Measurements from ENCODE around the gene VAV1. TPM values are rescaled to one million over a fixed set of nuclear protein-coding genes. Genes with fewer than 3 reads are reported as not detected.

VAV1 gene
- total and polyA plus RNA-seq, 2 of the 8 experiments (the other 6 are each of a cell fraction or from before 2014, with no cell fraction given) = 0.21 to 0.22 TPM

GRCh38 chr19:6790194-6791128, 18.0 kb downstream of the VAV1 start:
- H2AFZ ChIP-seq (ENCODE audit: low read length) = no peak overlapping the region
- no peaks in the 10 kb centered on the region for H4K20me1 ChIP-seq (replicated peaks in 1 of 2; ENCODE audit: control insufficient read depth in 1 of 2, insufficient read depth in 2 of 2, low read length in 2 of 2)
- ChIA-PET POLR2A (ENCODE audit: partially characterized antibody) (interaction anchor here (1.1 kb wide), 1 partner anchor 11 kb away, joined by 3 read pairs; no protein-coding TSS in a partner anchor), CTCF (ENCODE audit: partially characterized antibody) (no interaction called here)
- no peak overlapping the region for H3K23ac ChIP-seq (ENCODE audit: insufficient read length)
- H3K4me3 ChIP-seq (ENCODE audit: extremely low read depth in 1 of 4, insufficient read depth in 2 of 4, low read depth in 3 of 4, low read length in 4 of 4) = no peak overlapping the region
- no peak overlapping the region for H4K5ac ChIP-seq (ENCODE audit: insufficient read length, low read depth, low read length)
- H3K9me3 ChIP-seq (ENCODE audit: insufficient read depth in 2 of 2, low read depth in 1 of 2, low read length in 1 of 2) = peaks cover 39 to 48% of the 10 kb centered on the region in 2 experiments
- H2BK20ac ChIP-seq (ENCODE audit: low read length) = no peak overlapping the region
- H2BK12ac ChIP-seq (ENCODE audit: low read depth, low read length) = no peak overlapping the region
- H3K79me1 ChIP-seq (ENCODE audit: low read depth, low read length) = no peaks in the 10 kb centered on the region
- H3K4me1 ChIP-seq (replicated peaks in 1 of 4; ENCODE audit: control insufficient read depth in 3 of 4, insufficient read depth in 4 of 4, low read length in 3 of 4) = no peaks in the 10 kb centered on the region
- no peak overlapping the region for H2BK120ac ChIP-seq (replicated peaks; ENCODE audit: low read depth, low read length)
- H3K27me3 ChIP-seq (replicated peaks in 1 of 4; ENCODE audit: control insufficient read depth in 3 of 4, extremely low read depth in 1 of 4, insufficient read depth in 3 of 4, low read length in 3 of 4) = no peaks in the 10 kb centered on the region
- no peak overlapping the region for H4K91ac ChIP-seq (replicated peaks; ENCODE audit: insufficient read length, low read length)
- no peak overlapping the region for H2AK5ac ChIP-seq (ENCODE audit: low read depth, low read length)
- H3K23me2 ChIP-seq (ENCODE audit: low read depth, low read length) = no peaks in the 10 kb centered on the region
- H3K36me3 ChIP-seq (ENCODE audit: control insufficient read depth in 2 of 4, insufficient read depth in 4 of 4, low read length in 3 of 4) = no peaks in the 10 kb centered on the region
- no peak overlapping the region for H3K4me2 ChIP-seq (ENCODE audit: insufficient read depth in 1 of 2, low read depth in 2 of 2, low read length in 2 of 2)
- no peak overlapping the region for H4K8ac ChIP-seq (ENCODE audit: extremely low read depth, insufficient read depth, low read length)
- H2BK15ac ChIP-seq (ENCODE audit: low read length) = no peak overlapping the region
- DNase-seq (ENCODE audit: low read depth in 1 of 2, low spot score in 2 of 2) (no peak), FAIRE-seq (no peak)
- H3K14ac ChIP-seq (ENCODE audit: insufficient read length) = no peak overlapping the region
- no peak overlapping the region for H3K9ac ChIP-seq (replicated peaks in 1 of 4; ENCODE audit: extremely low read depth in 1 of 4, low read depth in 3 of 4, low read length in 3 of 4)
- H3K18ac ChIP-seq (ENCODE audit: extremely low read depth, low read length) = no peak overlapping the region
- H2BK5ac ChIP-seq (ENCODE audit: low read depth, low read length) = no peak overlapping the region
- H3K27ac ChIP-seq (ENCODE audit: low read depth, low read length) = no peak overlapping the region
- TF ChIP-seq CBX8 (IDR thresholded peaks at IDR 0.05; ENCODE audit: borderline replicate concordance, low read depth, low read length) = no peak
- TF ChIP-seq GTF2F1 (IDR thresholded peaks at IDR 0.05; ENCODE audit: borderline replicate concordance, low read depth, low read length) = no peak
- TF ChIP-seq SRF (IDR thresholded peaks at IDR 0.05; ENCODE audit: low read depth, low read length) = no peak
- TF ChIP-seq SIRT6 (IDR thresholded peaks at IDR 0.05; ENCODE audit: low read length) = no peak
- no peaks in the 10 kb centered on the region for H3K79me2 ChIP-seq (ENCODE audit: control insufficient read depth in 1 of 2, insufficient read depth in 2 of 2, low read length in 2 of 2)
- no peak overlapping the region for H3K56ac ChIP-seq (replicated peaks; ENCODE audit: insufficient read length, low read depth, low read length)
- WGBS, 2 experiments (ENCODE audit: extremely low coverage in 1 of 2, insufficient coverage in 1 of 2, insufficient read length in 1 of 2, insufficient replicate concordance in 2 of 2, low coverage in 1 of 2, low lambda C conversion rate in 2 of 2, missing lambda C conversion rate in 1 of 2) = 70% methylated on average over 5 of the region's 5 CpGs; no CpG with 5 or more reads in 1 of the 2 experiments
- H3K4ac ChIP-seq (replicated peaks; ENCODE audit: insufficient read length, low read depth, low read length) = no peak overlapping the region

Measured in H1 (cell line).